Limb (tissue), 2 donors: ENCODE results near the gene POP5.
"Not testable (repeated sequence)": the region's sequence is repeated elsewhere in the genome, so short reads cannot be mapped to it uniquely, and the experiment has no call there.

Source experiments
- DNase-seq, 2 donors: peaks; one replicate each; pipeline ENCODE4 v3.0.0-alpha.2; 2016; ENCODE audit errors: extremely low spot score in 2 of 2

POP5 gene, protein sequence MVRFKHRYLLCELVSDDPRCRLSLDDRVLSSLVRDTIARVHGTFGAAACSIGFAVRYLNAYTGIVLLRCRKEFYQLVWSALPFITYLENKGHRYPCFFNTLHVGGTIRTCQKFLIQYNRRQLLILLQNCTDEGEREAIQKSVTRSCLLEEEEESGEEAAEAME

DNA sequence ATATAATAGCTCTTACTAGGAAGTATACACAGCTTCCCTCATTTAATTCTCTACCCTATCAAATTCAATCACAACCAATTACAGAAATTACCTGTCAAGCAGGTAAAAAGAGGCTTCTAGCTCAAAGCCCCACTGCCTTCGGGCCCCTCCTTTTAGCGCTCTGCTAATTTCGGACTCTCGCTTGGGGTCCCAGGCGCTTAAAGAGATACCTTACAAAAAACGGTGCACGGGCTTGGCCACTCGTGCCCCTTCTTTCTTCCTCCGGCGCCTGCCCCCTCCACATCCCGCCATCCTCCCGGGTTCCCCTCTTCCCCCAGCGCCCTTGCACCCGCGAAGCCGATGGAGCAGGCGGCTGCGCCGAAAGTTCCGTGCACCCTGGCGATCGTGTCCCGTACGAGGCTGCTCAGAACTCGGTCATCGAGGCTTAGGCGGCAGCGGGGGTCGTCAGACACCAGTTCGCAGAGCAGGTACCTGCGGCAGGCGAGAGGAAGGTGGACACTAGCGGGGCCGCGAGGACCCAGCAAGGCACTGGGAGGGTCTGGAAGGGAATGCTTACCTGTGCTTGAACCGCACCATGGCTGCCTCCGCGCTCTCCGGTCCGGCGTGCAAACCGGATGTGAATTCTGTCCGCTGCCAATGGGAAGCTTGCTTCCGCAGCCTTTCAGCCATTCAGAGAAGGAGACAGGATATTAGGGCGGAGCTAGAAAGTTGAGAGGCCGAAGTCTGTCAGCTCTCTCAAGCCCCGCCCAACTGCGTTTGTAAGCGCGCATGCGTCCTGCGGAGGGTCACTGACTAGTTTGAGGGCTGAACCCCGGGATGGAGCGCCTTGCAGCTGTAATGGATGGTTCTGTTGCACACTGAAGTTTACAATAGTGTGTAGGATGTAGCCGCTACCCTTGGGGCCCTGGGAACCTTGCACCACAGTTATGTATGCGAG is at the start of gene POP5:
TSS of gene POP5 (minus strand) at position 616 of the 937 bp plus-strand sequence. CDS start at position 576, 40 bp downstream.
- DNase-seq: peak; percentile 92 to 99

DNA sequence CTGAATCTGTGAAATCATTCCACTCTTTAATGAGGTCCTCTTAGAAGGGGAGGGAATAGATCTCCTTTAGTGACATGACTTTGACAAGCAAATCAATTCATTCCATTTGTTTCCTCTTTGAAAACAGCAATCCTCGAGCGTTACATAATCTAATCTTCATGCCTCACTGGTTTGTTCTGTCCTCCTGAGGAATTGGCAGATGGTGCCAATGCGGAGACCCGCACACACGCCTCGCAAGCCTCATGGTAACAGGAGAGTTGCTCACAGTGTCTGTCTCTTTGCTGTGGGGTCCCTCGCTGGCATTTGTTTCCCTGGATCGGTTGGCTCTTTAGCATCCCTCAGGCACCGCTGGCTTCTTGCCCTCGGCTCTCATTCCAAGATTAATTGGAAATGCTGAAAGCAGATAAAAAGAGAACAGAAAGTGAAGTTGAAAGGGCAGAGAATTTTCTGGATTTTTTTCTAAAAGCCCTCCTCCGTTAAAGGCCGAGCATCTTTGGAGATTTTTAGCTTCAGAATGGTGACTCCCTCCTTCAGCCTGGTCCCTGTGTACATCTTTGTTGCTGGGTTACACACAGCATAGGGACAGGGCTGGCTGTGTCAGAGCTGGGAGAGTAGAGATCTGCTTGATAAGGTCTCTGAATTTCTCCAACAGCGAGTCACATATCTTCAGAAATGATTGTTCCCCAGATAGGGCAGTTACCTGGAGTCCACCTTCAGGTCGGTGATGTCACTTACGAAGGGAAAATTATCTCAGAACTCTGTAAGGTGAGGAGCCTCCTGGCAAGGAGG is 49.1 kb upstream of the POP5 start:
- DNase-seq: peak in 1 of 2 donors; percentile 39

DNA sequence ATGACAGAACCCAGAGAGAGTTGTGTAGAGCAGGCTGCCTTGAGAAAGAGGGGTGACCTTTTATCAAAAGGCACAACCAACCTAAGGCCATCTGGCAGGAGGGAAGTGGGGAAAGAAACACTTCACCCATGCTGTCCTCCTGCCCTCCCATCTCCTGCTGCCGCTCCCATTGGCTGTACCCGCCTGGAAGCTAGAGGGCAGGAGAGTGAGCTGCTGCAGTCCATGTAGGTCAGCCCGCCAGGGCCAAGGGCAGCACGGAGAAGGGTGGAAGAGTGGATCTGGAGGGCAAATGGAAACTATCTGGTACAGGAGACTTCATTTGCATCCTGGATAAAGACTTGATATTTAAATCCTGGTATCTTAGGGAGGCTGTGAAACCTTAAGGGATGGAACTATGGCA is 47.7 kb upstream of the POP5 start:
- DNase-seq: no peak

DNA sequence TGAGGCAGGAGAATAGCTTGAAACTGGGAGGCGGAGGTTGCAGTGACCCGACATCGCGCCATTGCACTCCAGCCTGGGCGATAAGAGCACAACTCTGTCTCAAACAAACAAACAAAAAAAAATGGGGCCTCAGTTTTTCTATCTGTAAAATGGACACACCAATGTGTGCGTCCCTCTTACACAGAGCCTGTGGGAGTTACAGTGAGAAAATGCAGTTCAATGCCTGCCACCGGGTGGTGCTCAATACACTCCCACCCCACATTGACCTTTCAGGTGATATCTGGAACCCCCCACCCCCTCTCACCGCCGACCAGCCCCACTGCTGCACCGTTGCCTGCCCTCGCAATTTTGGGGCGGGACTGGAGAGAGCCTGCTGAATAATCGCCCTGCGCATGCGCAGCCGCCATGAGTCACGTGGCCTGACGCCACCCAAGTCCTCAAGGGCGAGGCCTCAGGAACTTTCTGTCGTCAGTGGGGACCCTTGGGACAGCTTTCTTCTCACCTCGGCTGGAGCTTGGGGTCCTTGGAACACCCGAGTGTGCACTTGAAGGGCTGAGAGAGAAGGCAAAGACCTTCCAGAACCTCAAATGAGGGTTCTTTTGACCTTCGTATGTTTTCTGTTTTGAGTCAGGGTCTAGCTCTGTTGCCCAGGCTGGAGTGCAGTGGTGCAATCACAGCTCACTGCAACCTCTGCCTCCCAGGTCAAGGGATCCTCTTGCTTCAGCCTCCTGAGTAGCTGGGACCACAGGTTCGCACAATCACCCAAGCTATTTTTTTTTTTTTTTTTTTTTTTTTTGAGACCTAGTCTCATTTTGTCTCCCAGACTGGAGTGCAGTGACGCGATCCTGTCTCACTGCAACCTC is 44.6 kb upstream of the POP5 start:
- DNase-seq: no peak

DNA sequence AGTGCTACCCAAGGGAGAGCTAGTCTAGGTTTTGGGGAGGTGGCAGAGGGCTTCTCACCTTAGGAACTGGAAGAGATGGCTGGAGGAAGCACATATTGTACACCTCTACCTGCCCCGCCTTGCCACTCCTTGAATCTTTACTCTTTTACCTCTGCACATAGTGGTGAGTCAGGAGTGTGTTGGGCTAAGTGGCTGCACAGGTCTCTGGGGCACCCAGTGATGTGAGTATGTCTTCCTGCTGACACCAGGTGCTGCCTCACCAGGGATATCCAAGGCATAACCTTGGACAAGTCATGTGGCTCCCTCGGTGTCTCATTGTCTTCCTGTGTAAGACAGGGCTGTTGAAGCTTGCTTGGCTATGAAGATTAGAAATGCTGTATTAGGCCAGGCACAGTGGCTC is 39.4 kb upstream of the POP5 start:
- DNase-seq: no peak

DNA sequence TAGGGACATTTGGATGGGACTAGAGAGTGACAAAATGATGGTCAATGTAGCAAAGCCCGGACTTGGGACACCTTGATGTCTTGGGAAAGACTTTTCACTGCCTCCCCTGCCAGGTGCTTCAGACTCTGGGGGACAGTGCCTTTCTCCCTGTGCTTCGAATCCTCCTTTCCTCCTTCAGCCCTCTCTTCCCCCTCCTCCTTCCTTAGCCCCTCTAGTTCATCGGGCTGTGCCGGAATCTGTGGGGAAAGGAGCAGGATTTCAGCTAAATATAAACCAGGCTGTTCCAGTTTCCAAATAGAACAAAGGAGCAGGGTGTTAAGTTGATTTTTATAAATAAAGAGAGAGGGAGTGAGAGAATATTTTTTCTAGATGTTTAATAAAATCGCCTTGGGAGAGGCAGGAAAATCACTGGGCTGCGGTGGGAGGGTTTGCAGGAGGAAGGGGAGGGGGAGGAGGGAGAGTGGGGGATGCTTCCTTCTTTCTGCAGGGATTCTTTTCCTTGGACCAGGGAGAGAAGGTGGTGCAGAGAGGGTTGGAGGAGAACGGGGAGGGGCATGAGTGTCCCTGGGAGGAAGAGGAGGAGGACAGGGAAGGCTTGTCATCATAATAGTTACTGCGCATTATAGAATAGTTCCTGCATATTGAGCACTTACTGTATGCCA is 37.9 kb upstream of the POP5 start:
- no peak for DNase-seq

DNA sequence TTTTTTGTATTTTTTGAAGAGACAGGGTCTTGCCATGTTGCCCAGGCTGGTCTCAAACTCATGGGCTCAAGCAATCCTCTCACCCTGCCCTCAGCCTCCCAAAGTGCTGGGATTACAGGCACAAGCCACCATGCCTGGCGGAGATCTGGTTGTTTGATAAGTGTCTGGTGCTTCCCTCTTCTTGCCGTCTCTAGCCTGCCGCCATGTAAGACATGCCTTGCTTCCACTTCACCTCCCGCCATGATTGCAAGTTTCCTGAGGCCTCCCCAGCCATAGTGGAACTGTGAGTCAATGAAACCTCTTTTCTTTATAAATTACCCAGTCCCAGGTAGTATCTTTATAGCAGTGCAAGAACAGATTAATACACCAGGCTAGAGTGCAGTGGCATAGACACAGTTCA is 36.6 kb upstream of the POP5 start:
- not testable (repeated sequence) for DNase-seq

DNA sequence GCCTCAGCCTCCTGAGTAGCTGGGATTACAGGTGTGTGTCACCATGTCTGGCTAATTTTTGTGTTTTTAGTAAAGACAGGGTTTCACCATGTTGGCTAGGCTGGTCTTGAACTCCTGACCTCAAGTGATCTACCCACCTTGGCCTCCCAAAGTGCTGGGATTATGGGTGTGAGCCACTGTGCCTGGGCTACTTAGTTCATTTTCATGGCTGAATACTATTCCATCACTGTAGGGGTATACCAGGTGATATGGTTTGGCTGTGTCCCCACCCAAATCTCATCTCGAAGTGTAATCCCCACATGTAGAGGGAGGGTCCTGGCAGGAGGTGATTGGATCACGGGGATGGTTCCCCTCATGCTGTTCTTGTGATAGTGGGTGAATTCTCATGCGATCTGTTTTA is 36.0 kb upstream of the POP5 start:
- DNase-seq: not testable (repeated sequence)

DNA sequence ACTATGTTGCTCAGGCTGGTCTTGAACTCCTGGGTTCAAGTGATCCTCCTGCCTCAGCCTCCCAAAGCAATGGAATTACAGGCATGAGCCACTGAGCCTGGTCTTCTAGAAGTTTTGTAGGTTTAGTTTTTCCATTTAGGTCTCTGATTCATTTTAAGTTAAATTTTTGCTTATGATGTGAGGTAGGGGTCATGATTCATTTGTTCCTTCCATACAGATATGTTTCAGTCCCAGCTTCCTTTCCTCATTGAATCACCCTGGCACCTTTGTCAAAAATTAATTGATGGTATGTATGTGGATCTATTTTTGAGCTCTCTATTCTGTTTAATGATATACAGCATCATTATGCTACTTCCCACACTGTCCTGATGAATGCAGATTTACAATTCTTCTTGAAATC is 33.6 kb upstream of the POP5 start:
- no peak for DNase-seq

DNA sequence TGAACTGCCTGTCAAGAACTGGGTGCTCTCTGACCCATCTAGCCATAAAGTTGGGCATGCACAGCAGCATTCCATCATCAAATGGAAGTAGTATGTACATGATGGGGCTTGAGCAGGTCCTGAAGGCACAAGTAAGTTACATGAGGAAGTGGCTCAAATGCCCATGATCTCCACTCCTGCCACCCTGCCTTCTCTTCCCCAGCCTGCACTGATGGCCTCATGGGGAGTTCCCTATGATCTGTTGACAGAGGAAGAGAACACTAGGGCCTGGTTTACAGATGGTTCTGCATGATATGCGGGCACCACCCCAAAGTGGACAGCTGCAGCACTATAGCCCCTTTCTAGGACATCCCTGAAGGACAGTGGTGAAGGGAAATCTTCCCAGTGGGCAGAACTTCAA is 30.3 kb upstream of the POP5 start:
- DNase-seq: not testable (repeated sequence)

DNA sequence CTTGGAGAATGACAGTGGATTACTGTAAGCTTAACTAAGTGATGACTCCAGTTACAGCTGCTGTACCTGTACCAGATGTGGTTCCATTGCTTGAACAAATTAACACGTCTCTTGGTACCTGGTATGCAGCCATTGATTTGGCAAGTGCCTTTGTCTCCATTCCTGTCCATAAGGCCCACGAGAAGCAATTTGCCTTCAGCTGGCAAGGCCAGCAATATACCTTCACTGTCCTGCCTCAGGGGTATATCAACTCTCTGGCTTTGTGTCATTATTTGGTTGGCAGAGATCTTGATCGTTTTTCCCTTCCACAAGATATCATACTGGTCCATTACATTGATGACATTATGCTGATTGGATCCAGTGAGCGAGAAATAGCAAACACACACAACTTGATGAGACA is 29.4 kb upstream of the POP5 start:
- DNase-seq: no peak

DNA sequence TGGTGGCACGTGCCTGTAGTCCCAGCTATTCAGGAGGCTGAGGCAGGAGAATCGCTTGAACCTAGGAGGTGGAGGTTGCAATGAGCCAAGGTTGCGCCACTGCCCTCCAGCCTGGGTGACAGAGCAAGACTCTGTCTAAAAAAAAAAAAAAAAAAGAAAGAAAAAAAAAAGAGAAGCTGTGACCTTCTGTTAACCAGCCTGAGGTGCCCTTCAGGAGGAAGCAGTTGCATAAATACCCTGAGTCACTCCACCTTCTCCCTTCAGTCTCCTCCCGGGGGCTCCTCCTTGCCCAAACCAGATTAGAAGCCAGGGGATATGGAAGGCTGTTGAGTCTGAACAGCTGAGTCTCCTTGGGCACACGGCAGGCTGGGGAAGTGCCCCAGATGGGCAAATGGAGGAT is 21.2 kb upstream of the POP5 start:
- DNase-seq: not testable (repeated sequence)

DNA sequence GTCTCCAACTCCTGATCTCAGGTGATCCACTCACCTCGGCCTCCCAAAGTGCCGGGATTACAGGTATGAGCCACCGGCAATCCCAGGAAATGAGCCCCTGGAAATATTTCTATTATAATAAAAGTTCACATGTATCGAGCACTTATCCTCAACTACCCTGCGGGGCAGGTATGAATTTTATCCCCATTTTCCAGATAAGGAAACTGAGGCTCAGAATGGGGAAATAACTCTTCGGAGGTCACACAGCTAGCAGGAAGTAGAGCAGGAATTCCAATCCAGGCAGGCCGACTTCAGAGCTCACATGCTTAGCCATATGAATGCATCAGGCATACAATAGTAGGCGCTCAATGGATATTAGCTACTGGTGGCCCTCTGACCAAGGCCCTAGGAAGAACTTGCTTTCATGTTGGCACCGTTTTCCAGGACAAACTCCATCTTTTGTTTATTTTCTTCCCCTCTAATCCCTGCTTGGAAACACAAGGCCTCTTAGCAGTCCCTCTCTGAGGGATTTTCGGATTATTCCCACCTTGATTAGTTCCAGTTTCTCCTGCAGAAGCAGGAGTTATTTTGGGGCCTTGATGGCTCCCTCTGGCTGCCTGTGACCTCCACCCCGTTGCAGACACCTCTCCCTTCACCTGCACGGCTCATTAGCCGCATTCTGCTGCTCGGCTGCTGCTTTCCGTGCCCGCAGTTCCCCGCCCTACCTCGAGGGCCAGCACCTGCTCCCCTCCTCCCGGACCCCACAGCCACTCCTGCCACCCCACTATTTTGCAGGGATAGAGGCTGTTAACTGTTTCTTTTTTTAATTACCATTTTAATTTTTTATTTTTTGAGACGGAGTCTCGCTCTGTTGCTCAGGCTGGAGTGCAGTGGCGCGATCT is 18.7 kb upstream of the POP5 start:
- DNase-seq: no peak

DNA sequence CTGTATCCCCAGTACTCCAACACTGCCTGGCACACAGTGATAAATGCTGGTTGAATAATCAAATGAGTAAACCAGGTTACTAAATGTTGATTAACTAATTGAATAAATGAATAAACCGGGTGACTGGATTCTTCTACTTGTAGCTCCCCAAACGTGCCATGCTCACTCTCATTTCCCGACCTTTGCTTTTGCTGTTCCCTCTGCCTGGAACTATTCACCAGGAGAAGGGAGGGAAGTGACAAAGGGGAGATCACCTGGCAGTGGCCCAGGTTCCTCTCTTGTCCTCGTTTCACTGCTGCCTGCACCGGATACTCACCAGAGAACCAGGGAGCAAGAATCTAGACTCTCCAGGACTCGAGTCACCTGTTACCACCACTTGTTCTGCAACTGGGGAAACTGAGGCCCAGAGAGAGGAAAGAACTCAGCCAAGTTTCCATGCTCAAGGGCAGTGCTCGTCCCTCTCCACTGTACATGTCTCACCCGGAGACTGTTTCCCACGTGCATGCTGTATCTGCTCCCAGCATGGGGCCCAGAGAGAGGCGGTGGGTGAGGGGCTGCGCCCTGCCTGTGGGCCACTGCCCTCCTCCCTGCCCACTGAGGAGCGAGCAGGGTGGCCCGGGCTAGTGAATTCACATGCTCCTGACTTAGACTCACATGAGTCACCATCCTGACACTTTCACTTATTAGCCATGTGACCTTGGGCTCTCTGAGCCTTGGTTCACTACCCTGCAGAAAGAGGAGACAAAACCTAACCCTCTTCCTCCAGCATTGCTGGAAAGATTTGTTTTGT is 17.7 kb upstream of the POP5 start:
- no peak for DNase-seq

DNA sequence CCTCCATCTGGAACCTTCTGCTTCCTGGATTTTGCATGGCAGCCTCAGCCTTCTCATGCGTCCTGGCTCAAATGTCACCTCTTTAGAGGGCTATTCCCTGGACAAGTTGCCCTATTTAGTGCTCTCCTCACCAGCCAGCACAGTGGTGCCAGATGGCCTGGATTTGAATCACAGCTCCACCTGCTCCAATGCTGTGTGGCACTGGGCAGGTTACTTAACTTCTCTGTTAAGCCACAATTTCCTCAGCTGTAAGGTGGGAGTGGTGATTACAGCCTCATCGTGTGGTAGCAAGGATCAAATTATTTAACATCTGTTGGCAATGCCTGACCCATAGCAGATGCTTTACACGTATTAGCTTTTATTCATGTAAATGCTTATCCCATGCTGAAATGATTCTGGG is 16.7 kb upstream of the POP5 start:
- DNase-seq: no peak

DNA sequence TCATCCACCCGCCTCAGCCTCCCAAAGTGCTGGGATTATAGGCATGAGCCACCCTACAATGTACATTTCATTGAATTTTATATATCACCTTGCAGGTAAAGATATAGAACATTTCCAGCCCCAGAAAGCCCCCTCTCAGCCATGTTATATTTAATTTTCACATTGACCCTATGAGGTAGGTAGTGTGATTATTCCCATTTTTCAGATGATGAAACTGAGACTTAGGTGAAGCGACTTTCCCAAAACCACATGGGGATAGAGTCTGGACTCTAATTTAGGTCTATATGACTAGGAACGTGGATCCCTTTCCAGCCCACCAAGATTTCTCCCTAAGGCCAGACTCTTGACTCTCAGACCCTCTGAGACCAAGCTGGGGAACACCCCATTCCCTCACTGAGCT is 15.7 kb upstream of the POP5 start:
- DNase-seq: no peak

DNA sequence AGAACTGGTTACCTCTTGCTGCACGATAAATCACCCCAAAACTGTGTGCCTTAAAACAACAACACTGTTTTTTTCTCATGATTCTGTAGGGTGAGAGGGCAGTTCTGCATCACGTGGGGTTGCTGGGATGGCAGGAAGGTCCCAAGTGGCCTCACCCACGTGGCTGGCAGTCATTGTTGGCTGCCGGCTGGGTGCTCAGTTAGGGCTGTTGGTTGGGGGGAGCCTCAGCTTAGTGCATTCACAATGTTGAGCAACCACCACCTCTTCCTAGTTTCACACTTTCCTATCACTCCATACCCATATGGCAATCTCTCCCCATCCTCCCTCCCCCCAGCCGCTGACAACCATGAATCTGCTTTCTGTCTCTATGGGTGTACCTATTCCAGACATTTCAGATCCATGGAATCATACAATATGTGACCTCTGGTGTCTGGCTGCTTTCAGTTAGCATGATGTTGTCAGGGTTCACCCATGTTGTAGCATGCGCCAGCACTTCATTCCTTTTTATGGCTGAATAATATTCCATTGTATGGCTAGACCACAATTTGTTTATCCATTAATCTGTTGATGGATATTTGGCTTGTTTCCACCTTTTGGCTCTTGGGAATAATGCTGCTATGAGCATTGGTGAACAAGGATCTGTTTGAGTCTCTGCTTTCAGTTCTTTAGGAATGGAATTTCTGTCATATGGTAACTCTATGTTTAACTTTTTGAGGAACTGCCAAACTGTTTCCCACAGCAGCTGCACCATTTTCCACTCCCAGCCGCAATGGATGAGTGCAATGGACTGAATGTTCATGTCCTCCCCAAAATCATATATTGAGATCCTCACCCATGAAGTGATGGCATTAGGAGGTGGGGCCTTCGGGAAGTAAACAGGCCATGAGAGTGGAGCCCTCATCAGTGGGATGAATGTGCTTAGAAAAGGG is 11.2 kb upstream of the POP5 start:
- no peak for DNase-seq
